Testis (tissue), 2 donors: ENCODE measurements around the gene BSG.

Experiments used
- CTCF ChIP-seq, 3 experiments: fragments of 450-650 bp in 2 of 3; fragments of 200-600 bp in 1 of 3; sonication (generic) in 1 of 3; IDR thresholded peaks; one replicate each; pipeline ENCODE4 v1.5.1; 2016 to 2019; ENCODE audit warnings: antibody characterized with exemption in 3 of 3, mild to moderate bottlenecking in 2 of 3, moderate library complexity in 1 of 3
- POLR2A ChIP-seq: fragments of 450-650 bp; IDR thresholded peaks from one replicate; pipeline ENCODE4 v1.6.1; 2017; ENCODE audit warnings: antibody characterized with exemption, mild to moderate bottlenecking, moderate library complexity

DNA sequence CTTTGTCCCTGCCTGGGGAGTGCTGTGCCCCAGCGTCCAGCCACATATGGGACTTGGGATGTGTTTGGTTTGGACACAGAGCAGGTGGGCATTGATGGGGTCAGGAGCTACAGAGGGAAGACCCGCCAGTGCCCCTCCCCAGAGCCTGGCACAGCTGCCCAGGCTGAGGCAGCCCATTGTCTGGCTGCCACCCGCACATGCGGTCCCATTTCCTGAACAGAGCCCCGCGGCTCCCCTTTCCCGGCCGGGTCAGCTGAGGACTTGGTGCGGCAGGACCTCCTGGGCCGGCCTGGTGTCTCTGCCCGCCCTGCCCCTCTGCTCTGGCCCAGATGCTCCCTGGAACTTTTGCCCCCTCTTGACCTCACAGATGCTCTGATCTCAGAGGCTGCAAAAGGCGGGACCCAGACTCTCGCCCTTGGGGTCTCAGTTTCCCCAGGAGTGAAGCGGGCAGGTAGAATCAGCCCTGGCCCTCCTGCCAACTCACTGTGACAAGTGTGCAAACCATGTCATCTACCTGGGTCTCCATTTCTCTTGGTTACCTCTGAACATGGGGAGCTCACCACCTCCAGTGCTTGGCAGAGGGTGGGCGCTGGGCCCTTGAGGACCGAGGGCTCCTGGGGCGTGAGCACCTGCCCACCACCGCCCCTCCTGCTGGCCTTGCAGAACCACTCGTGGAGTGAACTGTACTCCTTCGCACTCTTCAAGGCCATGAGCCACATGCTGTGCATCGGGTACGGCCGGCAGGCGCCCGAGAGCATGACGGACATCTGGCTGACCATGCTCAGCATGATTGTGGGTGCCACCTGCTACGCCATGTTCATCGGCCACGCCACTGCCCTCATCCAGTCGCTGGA lies 35.1 kb downstream of the BSG start:
- no peak for TF ChIP-seq CTCF (IDR thresholded peaks at IDR 0.05)
- TF ChIP-seq POLR2A: no peak
